HepG2 (cell line): ENCODE measurements around the gene CTU2. TPM values are rescaled to one million over a fixed set of nuclear protein-coding genes. Genes with fewer than 3 reads are reported as not detected.
A peak's percentile ranks its signal among the peaks of the same experiment; 100 is the strongest.

Experiments used
- ASH2L ChIP-seq: fragments of 300-600, 200-600 bp; sonication (generic); IDR thresholded peaks from 2 replicates; pipeline ENCODE4 v1.7.0; 2017; ENCODE audit warnings: low read depth, mild to moderate bottlenecking, moderate library complexity, mixed read lengths, low read length; ENCODE audit not compliant: insufficient read length
- GTF2F1 ChIP-seq: fragments of 150-350 bp; IDR thresholded peaks from 2 replicates; pipeline ENCODE4 v1.6.1; 2014; ENCODE audit warnings: low read length
- IKZF1 ChIP-seq: fragments of 450-650 bp; IDR thresholded peaks from 2 replicates; pipeline ENCODE4 v1.7.1; 2016
- NFIB ChIP-seq: sonication (generic); formaldehyde crosslinking; IDR thresholded peaks from 2 replicates; pipeline ENCODE4 v1.9.0; 2021; ENCODE audit warnings: missing genetic modification reagents, mild to moderate bottlenecking, borderline replicate concordance
- NR3C1 ChIP-seq: sonication (generic); formaldehyde crosslinking; IDR thresholded peaks from 2 replicates; pipeline ENCODE4 v1.4.0; 2020; ENCODE audit warnings: missing genetic modification reagents
- PAXIP1 ChIP-seq: sonication (generic); formaldehyde crosslinking; conservative IDR thresholded peaks from 2 replicates; pipeline ENCODE4 v1.4.0; 2020; ENCODE audit warnings: mild to moderate bottlenecking, missing genetic modification reagents, moderate library complexity
- PRDM4 ChIP-seq: sonication (generic); formaldehyde crosslinking; IDR thresholded peaks from 2 replicates; pipeline ENCODE4 v1.9.0; 2021; ENCODE audit warnings: missing genetic modification reagents, borderline replicate concordance
- RARA ChIP-seq: IDR thresholded peaks from 2 replicates; pipeline ENCODE4 v1.6.1; 2016; ENCODE audit warnings: missing genetic modification reagents, missing compliant biosample characterization
- RFX5 ChIP-seq: IDR thresholded peaks from 2 replicates; pipeline ENCODE4 v1.6.1; 2011; ENCODE audit warnings: low read depth, low read length, improper control_type of control experiment
- ZMAT5 ChIP-seq: sonication (generic); formaldehyde crosslinking; IDR thresholded peaks from 2 replicates; pipeline ENCODE4 v1.5.0; 2020; ENCODE audit warnings: mild to moderate bottlenecking, low read depth, missing genetic modification reagents, borderline replicate concordance
- ZNF17 ChIP-seq: sonication (generic); formaldehyde crosslinking; IDR thresholded peaks from 2 replicates; pipeline ENCODE4 v1.5.0; 2020; ENCODE audit warnings: mild to moderate bottlenecking, missing genetic modification reagents
- ZNF207 ChIP-seq: fragments of 450-650 bp; IDR thresholded peaks from 2 replicates; pipeline ENCODE4 v1.6.1; 2016; ENCODE audit warnings: antibody characterized with exemption, borderline replicate concordance
- ZNF282 ChIP-seq: fragments of 450-650 bp; IDR thresholded peaks from 2 replicates; pipeline ENCODE4 v1.6.1; 2018; ENCODE audit not compliant: partially characterized antibody
- ZNF362 ChIP-seq: sonication (generic); formaldehyde crosslinking; IDR thresholded peaks from 2 replicates; pipeline ENCODE4 v1.4.0; 2020; ENCODE audit warnings: missing genetic modification reagents, mild to moderate bottlenecking, borderline replicate concordance
- ZNF414 ChIP-seq: sonication (generic); formaldehyde crosslinking; IDR thresholded peaks from 2 replicates; pipeline ENCODE4 v1.5.0; 2020; ENCODE audit warnings: missing genetic modification reagents
- ZNF484 ChIP-seq: sonication (generic); formaldehyde crosslinking; IDR thresholded peaks from 2 replicates; pipeline ENCODE4 v1.5.1; 2020; ENCODE audit warnings: mild to moderate bottlenecking, low read depth, missing genetic modification reagents, borderline replicate concordance
- ZNF660 ChIP-seq: sonication (generic); formaldehyde crosslinking; IDR thresholded peaks from 2 replicates; pipeline ENCODE4 v1.5.1; 2020; ENCODE audit warnings: mild to moderate bottlenecking, low read depth, missing genetic modification reagents, borderline replicate concordance
- ZSCAN22 ChIP-seq: sonication (generic); formaldehyde crosslinking; IDR thresholded peaks from 2 replicates; pipeline ENCODE4 v1.4.0; 2020; ENCODE audit warnings: mild to moderate bottlenecking, missing genetic modification reagents
- ZSCAN30 ChIP-seq: sonication (generic); formaldehyde crosslinking; IDR thresholded peaks from 2 replicates; pipeline ENCODE4 v1.5.0; 2020; ENCODE audit warnings: mild to moderate bottlenecking, missing genetic modification reagents
- polyA plus RNA-seq, 8 experiments: library from polyadenylated mRNA; depleted of rRNA in 3 of 8; stranded (reverse) in 7 of 8; unstranded in 1 of 8; fragments of >200 nt; fragmentation: Illumina TruSeq in 4 of 8; extraction: Trizol in 4 of 8; gene quantifications; 2 replicates each; pipeline versions ENCODE4 v1.2.1 to v1.2.3, GENCODE V29; 2011 to 2016; ENCODE audit warnings: low read depth in 4 of 8, missing spikeins in 1 of 8, mixed read lengths in 1 of 8; ENCODE audit not compliant: insufficient read depth in 1 of 8
- total RNA-seq, 5 experiments: library from RNA; depleted of rRNA; stranded (reverse); fragments of >200 nt; fragmentation: Illumina TruSeq; extraction: Trizol; gene quantifications; 2 replicates each; pipeline ENCODE4 v1.2.3, GENCODE V29; 2016; ENCODE audit warnings: low read depth in 1 of 5

Gene CTU2
- total and polyA plus RNA-seq, 2 of the 13 experiments (the other 11 are each of a cell fraction or from before 2014, with no cell fraction given) = 13.3 to 21.9 TPM

- TF ChIP-seq ZNF414 (CRISPR knock-in tag) (0 out of 2 replicates have a peak, but pooled peaks have one; percentile 24), ZMAT5 (CRISPR knock-in tag) (no peak), PRDM4 (0 out of 2 replicates have a peak, but pooled peaks have one; percentile 40), ZNF362 (peak; percentile 54; the same call in 1 of the 2 replicates), IKZF1 (no peak), ZSCAN22 (CRISPR knock-in tag) (no peak), RFX5 (no peak), RARA (CRISPR knock-in tag) (peak; percentile 54), ASH2L (no peak), ZNF484 (CRISPR knock-in tag) (no peak), NFIB (no peak), ZNF282 (no peak), PAXIP1 (CRISPR knock-in tag) (peak; percentile 77), ZNF17 (CRISPR knock-in tag) (no peak), ZSCAN30 (CRISPR knock-in tag) (no peak), GTF2F1 (0 out of 2 replicates have a peak, but pooled peaks have one; percentile 30), ZNF207 (no peak), NR3C1 (CRISPR knock-in tag) (no peak), ZNF660 (CRISPR knock-in tag) (no peak)
These were observed 53.1 kb downstream of the CTU2 start (continued) for GRCh38 chr16:88759245-88759975.
